TTC549 (cell line): ENCODE results near the gene COPG2.
A peak's percentile ranks its signal among the peaks of the same experiment; 100 is the strongest.

Source experiments
- FAIRE-seq: peaks from 2 replicates; lab custom pipeline; 2012; peaks lifted over from hg19 to GRCh38; lab: Jason Lieb, UNC

COPG2 gene

GRCh38 chr7:130493275-130493873 lies 175.2 kb downstream of the COPG2 start:
- no peak for FAIRE-seq

GRCh38 chr7:130492523-130493274 lies 175.8 kb downstream of the COPG2 start:
- no peak for FAIRE-seq

GRCh38 chr7:130491841-130492522 lies 176.6 kb downstream of the COPG2 start, which contains the start of gene MEST:
Gene MEST (plus strand): TSS chr7:130492085. CDS start chr7:130492314, 229 bp downstream.
- FAIRE-seq, result no peak

GRCh38 chr7:130490888-130491804 lies 177.4 kb downstream of the COPG2 start:
- FAIRE-seq, result no peak

- FAIRE-seq, result peak; percentile 91
Measured at GRCh38 chr7:130490311-130490791, 178.2 kb downstream of the COPG2 start.

- FAIRE-seq, result peak; percentile 98
Measured at GRCh38 chr7:130489140-130489983, 179.2 kb downstream of the COPG2 start.

GRCh38 chr7:130488392-130489139 lies 180.0 kb downstream of the COPG2 start:
- FAIRE-seq, result no peak

GRCh38 chr7:130486954-130487436 lies 181.6 kb downstream of the COPG2 start:
- no peak for FAIRE-seq

GRCh38 chr7:130486114-130486953 lies 182.2 kb downstream of the COPG2 start:
- FAIRE-seq, result no peak

- FAIRE-seq, result no peak
Measured at GRCh38 chr7:130485734-130486113, 182.8 kb downstream of the COPG2 start.

- FAIRE-seq, result no peak
Measured at GRCh38 chr7:130483031-130483430, 185.5 kb downstream of the COPG2 start.

- no peak for FAIRE-seq
Measured at GRCh38 chr7:130481898-130482297, 186.7 kb downstream of the COPG2 start.

- peak; percentile 3 for FAIRE-seq
Measured at GRCh38 chr7:130479716-130480400, 188.7 kb downstream of the COPG2 start.

- no peak for FAIRE-seq
Measured at GRCh38 chr7:130478991-130479390, 189.6 kb downstream of the COPG2 start.

- no peak for FAIRE-seq
Measured at GRCh38 chr7:130476297-130477150, 192.0 kb downstream of the COPG2 start.

- FAIRE-seq, result no peak
Measured at GRCh38 chr7:130475776-130476175, 192.8 kb downstream of the COPG2 start.

- no peak for FAIRE-seq
Measured at GRCh38 chr7:130473876-130474275, 194.7 kb downstream of the COPG2 start.

- FAIRE-seq, result no peak
Measured at GRCh38 chr7:130473289-130473688, 195.3 kb downstream of the COPG2 start.
